ENCODE data around the gene RFK. TPM values are rescaled to one million over a fixed set of nuclear protein-coding genes. Genes with fewer than 3 reads are reported as not detected.

The RFK gene
- 18.6 and 19.4 TPM in 2 replicates for total RNA-seq

DNA sequence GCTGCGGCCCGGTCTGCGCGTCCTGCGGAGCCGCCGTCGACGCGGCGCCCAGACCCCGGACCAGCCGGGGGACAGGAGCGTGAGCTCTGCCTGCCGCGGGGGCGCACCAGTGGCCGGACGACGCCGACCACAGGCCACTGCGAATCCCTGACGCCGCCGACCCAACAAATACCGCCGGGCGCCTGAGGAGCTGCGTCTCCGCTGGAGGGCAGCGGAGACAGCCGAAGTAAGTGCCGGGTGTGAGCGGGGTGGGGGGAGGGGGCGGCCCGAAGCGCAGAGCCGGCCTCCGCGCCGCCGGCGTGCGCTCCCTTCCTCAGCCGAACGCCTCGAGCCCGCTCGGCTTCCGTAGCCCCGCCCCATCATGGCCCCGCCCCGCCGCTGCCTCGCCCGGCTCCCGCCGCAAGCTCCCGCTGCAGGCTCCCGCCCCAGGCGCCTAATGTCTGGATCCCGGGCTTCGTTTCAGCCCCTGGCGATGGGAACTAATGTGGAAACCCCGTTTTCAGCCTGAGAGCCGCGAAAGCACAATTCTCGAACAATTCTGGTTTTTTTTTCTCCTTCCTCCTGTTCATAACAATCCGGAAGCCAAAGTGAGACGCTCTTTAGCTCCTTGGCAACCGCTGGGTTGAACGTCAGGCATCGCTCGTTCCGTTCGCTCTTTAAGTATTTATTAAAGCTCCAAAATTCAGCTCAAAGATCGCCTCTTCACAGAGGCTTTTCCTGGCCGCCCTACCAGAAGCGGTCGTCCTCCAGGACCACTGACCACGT is at the start of gene RFK:
Gene RFK, minus strand, starts transcription at position 232 of the 765 bp plus-strand sequence. CDS start 255 bp downstream, outside the sequence.

Other genes starting within 250 kb of the RFK start
- gene GCNT1, start 64.8 kb upstream of the RFK start, total RNA-seq, result 6.5 and 11.8 TPM in 2 replicates